VCaP (cell line): ENCODE measurements around the gene NPAS2.

ENCODE experiments used
- H3K27ac ChIP-seq: fragments of 450-650 bp; 2 replicates; pipeline ENCODE4 v1.5.1; 2017
- TF ChIP-seq, protein P1 (sequence below): fragments of 450-650 bp; conservative IDR thresholded peaks from 2 replicates; pipeline ENCODE4 v1.5.1; 2017; ENCODE audit warnings: mild to moderate bottlenecking, moderate library complexity

Gene NPAS2

DNA sequence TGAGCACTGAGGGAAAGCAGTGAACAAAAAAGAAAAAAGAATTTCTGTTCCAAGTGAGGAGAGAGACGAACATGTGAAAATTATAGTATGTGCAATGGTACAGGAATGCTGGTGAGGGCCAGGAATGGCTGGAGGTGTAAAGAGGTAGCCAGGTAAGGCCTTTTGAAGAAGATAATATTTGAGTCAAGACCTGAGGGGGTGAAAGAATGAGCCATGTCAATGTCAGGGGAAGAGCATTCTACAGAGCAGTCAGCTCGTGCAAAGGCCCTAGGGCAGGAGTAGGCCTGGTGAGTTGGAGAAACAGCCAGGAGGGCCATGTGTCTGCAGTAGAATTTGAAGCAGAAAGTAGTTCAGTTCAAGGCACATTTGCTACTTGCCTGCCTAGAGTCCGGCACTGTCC lies 169.7 kb downstream of the NPAS2 start:
- TF ChIP-seq, protein P1, sequence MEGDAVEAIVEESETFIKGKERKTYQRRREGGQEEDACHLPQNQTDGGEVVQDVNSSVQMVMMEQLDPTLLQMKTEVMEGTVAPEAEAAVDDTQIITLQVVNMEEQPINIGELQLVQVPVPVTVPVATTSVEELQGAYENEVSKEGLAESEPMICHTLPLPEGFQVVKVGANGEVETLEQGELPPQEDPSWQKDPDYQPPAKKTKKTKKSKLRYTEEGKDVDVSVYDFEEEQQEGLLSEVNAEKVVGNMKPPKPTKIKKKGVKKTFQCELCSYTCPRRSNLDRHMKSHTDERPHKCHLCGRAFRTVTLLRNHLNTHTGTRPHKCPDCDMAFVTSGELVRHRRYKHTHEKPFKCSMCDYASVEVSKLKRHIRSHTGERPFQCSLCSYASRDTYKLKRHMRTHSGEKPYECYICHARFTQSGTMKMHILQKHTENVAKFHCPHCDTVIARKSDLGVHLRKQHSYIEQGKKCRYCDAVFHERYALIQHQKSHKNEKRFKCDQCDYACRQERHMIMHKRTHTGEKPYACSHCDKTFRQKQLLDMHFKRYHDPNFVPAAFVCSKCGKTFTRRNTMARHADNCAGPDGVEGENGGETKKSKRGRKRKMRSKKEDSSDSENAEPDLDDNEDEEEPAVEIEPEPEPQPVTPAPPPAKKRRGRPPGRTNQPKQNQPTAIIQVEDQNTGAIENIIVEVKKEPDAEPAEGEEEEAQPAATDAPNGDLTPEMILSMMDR = no peak

DNA sequence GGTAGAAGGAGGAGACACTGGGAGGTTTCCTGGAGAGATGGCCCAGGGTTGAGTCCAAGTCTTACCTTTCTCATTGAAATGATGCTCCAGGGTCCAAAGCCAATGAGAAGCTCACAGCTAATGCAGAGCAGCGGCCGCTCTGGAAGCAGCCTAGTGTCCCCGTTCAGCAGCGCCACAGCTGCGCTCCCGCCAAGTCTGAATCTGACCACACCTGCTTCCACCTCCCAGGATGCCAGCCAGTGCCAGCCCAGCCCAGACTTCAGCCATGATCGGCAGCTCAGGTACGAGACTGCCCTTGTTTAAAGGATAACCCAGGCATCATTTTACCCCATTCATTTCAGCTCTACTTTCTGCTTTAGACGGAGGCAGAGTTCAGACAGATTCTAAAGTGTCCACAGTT lies 170.2 kb downstream of the NPAS2 start:
- TF ChIP-seq, protein P1 = no peak
- no peak overlapping the region for H3K27ac ChIP-seq

More for the DNA sequence above, 169.7 kb downstream of the NPAS2 start:
- H3K27ac ChIP-seq = no peak overlapping the region

- TF ChIP-seq, protein P1 = no peak
- H3K27ac ChIP-seq = no peak overlapping the region
Observed at GRCh38 chr2:100990650-100991403, 170.9 kb downstream of the NPAS2 start.

DNA sequence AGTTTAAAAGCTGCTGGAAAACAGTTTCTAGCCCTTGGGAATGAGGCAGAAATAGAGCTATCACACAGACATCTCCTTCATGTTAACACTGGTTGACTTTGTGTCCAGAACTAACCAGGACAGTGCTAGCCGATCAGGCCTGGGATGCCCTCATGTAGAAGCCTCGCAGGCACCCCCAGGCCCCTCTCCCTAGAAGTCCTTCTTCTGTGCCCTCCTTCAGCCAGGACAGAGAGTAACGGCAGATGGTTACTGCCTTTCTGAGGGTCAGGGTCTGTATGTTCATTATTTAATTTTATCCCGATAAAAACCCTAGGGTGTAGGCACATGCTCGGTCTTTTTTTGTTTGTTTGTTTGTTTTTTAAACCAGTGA lies 171.4 kb downstream of the NPAS2 start:
- TF ChIP-seq, protein P1 = no peak
- H3K27ac ChIP-seq = no peak overlapping the region

DNA sequence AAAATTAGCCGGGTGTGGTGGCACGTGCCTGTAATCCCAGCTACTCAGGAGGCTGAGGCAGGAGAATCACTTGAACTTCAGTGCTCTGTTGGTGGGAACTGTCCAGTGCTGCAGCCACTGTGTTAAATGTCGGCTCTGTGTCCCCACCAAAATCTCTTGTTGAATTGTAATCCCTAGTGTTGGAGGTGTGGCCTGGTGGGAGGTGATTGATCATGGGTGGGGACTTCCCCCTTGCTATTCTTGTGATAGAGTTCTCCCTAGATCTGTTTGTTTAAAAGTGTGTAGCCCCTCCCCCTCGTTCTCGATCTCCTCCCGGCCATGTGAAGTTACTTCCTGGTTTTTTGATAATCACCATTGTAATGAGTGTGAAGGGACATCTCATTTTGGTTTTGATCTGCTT lies 172.3 kb downstream of the NPAS2 start:
- TF ChIP-seq, protein P1 = no peak
- no peak overlapping the region for H3K27ac ChIP-seq

DNA sequence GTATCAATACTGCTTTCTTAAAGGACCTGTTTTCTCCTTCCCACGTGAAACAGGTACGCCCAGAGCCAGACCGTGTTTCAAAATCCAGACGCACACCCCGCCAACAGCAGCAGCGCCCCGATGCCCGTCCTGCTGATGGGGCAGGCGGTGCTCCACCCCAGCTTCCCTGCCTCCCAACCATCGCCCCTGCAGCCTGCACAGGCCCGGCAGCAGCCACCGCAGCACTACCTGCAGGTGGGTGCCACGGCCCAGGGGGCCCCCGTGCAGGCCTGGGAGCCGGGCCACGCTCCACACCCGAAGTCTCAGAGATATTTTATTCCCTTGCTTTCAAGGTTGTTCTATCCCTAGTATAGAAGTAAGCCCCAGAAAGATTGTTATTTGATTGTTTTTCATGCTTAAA lies 173.4 kb downstream of the NPAS2 start:
- TF ChIP-seq, protein P1 = no peak
- no peak overlapping the region for H3K27ac ChIP-seq

DNA sequence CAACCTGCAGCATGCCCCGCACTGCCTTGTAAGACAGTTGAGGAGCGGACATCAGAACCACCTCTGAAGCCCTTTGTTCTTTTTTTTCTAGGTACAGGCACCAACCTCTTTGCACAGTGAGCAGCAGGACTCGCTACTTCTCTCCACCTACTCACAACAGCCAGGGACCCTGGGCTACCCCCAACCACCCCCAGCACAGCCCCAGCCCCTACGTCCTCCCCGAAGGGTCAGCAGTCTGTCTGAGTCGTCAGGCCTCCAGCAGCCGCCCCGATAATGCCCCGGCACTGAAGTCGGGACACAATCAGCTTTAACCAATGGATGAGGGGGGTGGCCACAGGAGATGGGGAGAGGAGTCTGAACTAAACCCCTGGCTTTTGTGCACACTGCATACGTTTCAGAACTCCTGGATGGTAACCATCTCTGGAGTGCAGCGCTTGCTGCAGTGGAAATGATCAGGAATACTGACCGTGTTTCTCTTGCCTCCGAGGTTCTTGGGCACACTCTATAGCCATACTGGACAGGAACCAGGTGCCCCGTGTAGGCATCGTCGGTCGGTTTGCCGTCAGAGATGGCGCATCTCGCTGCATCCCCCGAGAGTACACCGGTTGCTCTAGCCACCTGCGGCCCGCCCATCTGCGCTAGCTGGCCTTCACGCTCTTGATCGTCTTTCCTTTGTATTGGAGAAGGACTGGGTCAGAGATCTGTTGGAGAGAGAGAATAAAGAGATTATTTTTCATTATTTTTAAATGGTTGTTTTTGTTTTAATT lies 175.6 kb downstream of the NPAS2 start:
- TF ChIP-seq, protein P1 = no peak
- H3K27ac ChIP-seq = no peak overlapping the region
